ENCODE measurements around the gene CFAP68. TPM values are rescaled to one million over a fixed set of nuclear protein-coding genes. Genes with fewer than 3 reads are reported as not detected.

The CFAP68 gene
- total RNA-seq, 4 donors from 2014 or later: 8.2 to 20.9 (median 9.8) TPM

Other genes with a start within 250 kb of the CFAP68 start
- 10 to 100 TPM in 2 of 4 donors, 1 to 10 TPM in 2; 7.3 to 16.0 (median 9.4) TPM for gene PPP2R1B, start 113.2 kb upstream of the CFAP68 start, total RNA-seq
- gene ALG9, start 8.0 kb upstream of the CFAP68 start, total RNA-seq: 10 to 100 TPM; 10.3 to 22.5 (median 14.9) TPM
- under 1 TPM; 0.11 to 0.91 (median 0.29) TPM for gene FDXACB1, start 376 bp upstream of the CFAP68 start, total RNA-seq
- 1,000 to 10,000 TPM in 2 of 4 donors, 100 to 1,000 TPM in 2; 763 to 2,291 (median 1,427) TPM for gene CRYAB, start 32.2 kb downstream of the CFAP68 start, total RNA-seq
- 1 to 10 TPM in 3 of 4 donors, under 1 TPM in 1; 0.41 to 4.6 (median 2.4) TPM for gene HSPB2, start 33.2 kb downstream of the CFAP68 start, total RNA-seq
- gene C11orf52, start 39.4 kb downstream of the CFAP68 start, total RNA-seq: 10 to 100 TPM in 2 of 4 donors, 1 to 10 TPM in 2; 6.3 to 23.8 (median 11.9) TPM
- 10 to 100 TPM in 1 of 4 donors, 1 to 10 TPM in 3; 1.9 to 10.4 (median 5.0) TPM for gene DIXDC1, start 57.8 kb downstream of the CFAP68 start, total RNA-seq
- 100 to 1,000 TPM in 1 of 4 donors, 10 to 100 TPM in 3; 60.1 to 117 (median 67.8) TPM for gene DLAT, start 145.9 kb downstream of the CFAP68 start, total RNA-seq
- 1 to 10 TPM in 2 of 4 donors, under 1 TPM in 2; 0.42 to 1.6 (median 0.92) TPM for gene PIH1D2, start 194.5 kb downstream of the CFAP68 start, total RNA-seq
- 10 to 100 TPM in 2 of 4 donors, 1 to 10 TPM in 2; 4.0 to 10.5 (median 9.0) TPM for gene NKAPD1, start 194.8 kb downstream of the CFAP68 start, total RNA-seq
- gene TIMM8B, start 207.2 kb downstream of the CFAP68 start, total RNA-seq: 10 to 100 TPM; 60.3 to 93.2 (median 69.4) TPM
- 100 to 1,000 TPM; 170 to 261 (median 202) TPM for gene SDHD, start 207.3 kb downstream of the CFAP68 start, total RNA-seq